IPS-11a (cell line): ENCODE results near the gene RIPOR2.

Experiments
- H3K4me3 ChIP-seq: one replicate; pipeline ENCODE4 v1.5.1; 2013; ENCODE audit warnings: low read depth, low read length, control low read depth

The RIPOR2 gene

GRCh38 chr6:24935366-24936152 is at the start of gene RIPOR2:
Gene RIPOR2 (minus strand): TSS chr6:24935960. CDS start chr6:24935898, 62 bp downstream.
- H3K4me3 ChIP-seq, result no peak within 1 kb of the TSS

- H3K4me3 ChIP-seq, result no peak overlapping the region
Observed at GRCh38 chr6:24985323-24985722, 49.6 kb upstream of the RIPOR2 start.

- no peak overlapping the region for H3K4me3 ChIP-seq
Observed at GRCh38 chr6:24982231-24982630, 46.5 kb upstream of the RIPOR2 start.

- no peak overlapping the region for H3K4me3 ChIP-seq
Observed at GRCh38 chr6:24981386-24981760, 45.6 kb upstream of the RIPOR2 start.

- H3K4me3 ChIP-seq, result no peak overlapping the region
Observed at GRCh38 chr6:24980507-24981385, 45.0 kb upstream of the RIPOR2 start.

- H3K4me3 ChIP-seq, result no peak overlapping the region
Observed at GRCh38 chr6:24979176-24979575, 43.4 kb upstream of the RIPOR2 start.

GRCh38 chr6:24974182-24975171 is 38.7 kb upstream of the RIPOR2 start:
- H3K4me3 ChIP-seq, result no peak overlapping the region

GRCh38 chr6:24972311-24972958 is 36.7 kb upstream of the RIPOR2 start:
- no peak overlapping the region for H3K4me3 ChIP-seq

GRCh38 chr6:24971067-24971466 is 35.3 kb upstream of the RIPOR2 start:
- H3K4me3 ChIP-seq, result no peak overlapping the region

- no peak overlapping the region for H3K4me3 ChIP-seq
Observed at GRCh38 chr6:24969343-24969860, 33.6 kb upstream of the RIPOR2 start.

GRCh38 chr6:24968783-24969182 is 33.0 kb upstream of the RIPOR2 start:
- no peak overlapping the region for H3K4me3 ChIP-seq

- H3K4me3 ChIP-seq, result no peak overlapping the region
Observed at GRCh38 chr6:24967211-24967610, 31.5 kb upstream of the RIPOR2 start.

- no peak overlapping the region for H3K4me3 ChIP-seq
Observed at GRCh38 chr6:24966381-24966780, 30.6 kb upstream of the RIPOR2 start.

GRCh38 chr6:24963887-24964570 is 28.3 kb upstream of the RIPOR2 start:
- no peak overlapping the region for H3K4me3 ChIP-seq

- H3K4me3 ChIP-seq, result no peak overlapping the region
Observed at GRCh38 chr6:24963339-24963738, 27.6 kb upstream of the RIPOR2 start.

GRCh38 chr6:24961852-24962251 is 26.1 kb upstream of the RIPOR2 start:
- no peak overlapping the region for H3K4me3 ChIP-seq

- H3K4me3 ChIP-seq, result no peak overlapping the region
Observed at GRCh38 chr6:24960991-24961475, 25.3 kb upstream of the RIPOR2 start.

- H3K4me3 ChIP-seq, result no peak overlapping the region
Observed at GRCh38 chr6:24959319-24959718, 23.6 kb upstream of the RIPOR2 start.

GRCh38 chr6:24957199-24957598 is 21.4 kb upstream of the RIPOR2 start:
- no peak overlapping the region for H3K4me3 ChIP-seq
